ENCODE results near the gene CCL26.

DNA sequence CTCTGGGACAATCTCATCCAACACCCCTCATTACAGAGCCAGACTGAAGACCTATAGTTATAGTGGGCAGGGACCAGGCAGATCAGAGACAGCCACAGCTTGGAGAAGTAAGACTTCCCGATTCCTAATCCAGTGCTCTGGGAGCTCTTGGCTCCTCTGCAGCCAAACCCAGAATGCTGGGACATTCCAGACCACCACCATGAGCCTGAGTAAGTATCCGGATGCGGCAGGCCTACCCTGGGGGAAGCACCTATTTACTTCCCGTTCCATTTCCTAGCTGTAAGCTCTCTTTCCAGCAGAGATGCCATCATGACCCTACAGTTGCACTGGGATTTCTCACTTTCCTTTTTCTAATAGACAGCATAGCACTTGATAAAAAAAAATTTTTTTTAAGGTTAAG lies 49.6 kb downstream of the CCL26 start:
- TF ChIP-seq GLI2 (tag by site-specific recombination; IDR thresholded peaks at IDR 0.05; ENCODE audit: borderline replicate concordance, low read depth) (no peak), ZNF549 (tag by site-specific recombination; IDR thresholded peaks at IDR 0.05) (no peak), ZFP69B (tag by site-specific recombination; IDR thresholded peaks at IDR 0.05) (no peak), ZNF837 (tag by site-specific recombination; IDR thresholded peaks at IDR 0.05) (no peak), ZNF560 (tag by site-specific recombination; IDR thresholded peaks at IDR 0.05; ENCODE audit: borderline replicate concordance) (no peak), TCF7L2 (IDR thresholded peaks at IDR 0.05; ENCODE audit: borderline replicate concordance, low read depth, low read length) (no peak)
- TF ChIP-seq, protein P1, sequence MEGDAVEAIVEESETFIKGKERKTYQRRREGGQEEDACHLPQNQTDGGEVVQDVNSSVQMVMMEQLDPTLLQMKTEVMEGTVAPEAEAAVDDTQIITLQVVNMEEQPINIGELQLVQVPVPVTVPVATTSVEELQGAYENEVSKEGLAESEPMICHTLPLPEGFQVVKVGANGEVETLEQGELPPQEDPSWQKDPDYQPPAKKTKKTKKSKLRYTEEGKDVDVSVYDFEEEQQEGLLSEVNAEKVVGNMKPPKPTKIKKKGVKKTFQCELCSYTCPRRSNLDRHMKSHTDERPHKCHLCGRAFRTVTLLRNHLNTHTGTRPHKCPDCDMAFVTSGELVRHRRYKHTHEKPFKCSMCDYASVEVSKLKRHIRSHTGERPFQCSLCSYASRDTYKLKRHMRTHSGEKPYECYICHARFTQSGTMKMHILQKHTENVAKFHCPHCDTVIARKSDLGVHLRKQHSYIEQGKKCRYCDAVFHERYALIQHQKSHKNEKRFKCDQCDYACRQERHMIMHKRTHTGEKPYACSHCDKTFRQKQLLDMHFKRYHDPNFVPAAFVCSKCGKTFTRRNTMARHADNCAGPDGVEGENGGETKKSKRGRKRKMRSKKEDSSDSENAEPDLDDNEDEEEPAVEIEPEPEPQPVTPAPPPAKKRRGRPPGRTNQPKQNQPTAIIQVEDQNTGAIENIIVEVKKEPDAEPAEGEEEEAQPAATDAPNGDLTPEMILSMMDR (tag by site-specific recombination; IDR thresholded peaks at IDR 0.05), result no peak

All from HEK293 (cell line).